SU-DHL-6 (cell line): Measurements from ENCODE around the gene C12orf60.

Experiments
- H2AFZ ChIP-seq: fragments of 200-600 bp; sonication (generic); 2 replicates; pipeline ENCODE4 v1.6.1; 2014; ENCODE audit warnings: low read depth, mild to moderate bottlenecking, moderate library complexity, mixed read lengths, antibody characterized with exemption, low read length; ENCODE audit not compliant: severe bottlenecking
- H3F3A ChIP-seq: fragments of 200-600 bp; shearing (Covaris generic); 2 replicates; pipeline ENCODE4 v1.6.0; 2016; ENCODE audit warnings: antibody characterized with exemption, mild to moderate bottlenecking; ENCODE audit not compliant: insufficient read depth
- H3K27ac ChIP-seq: fragments of 200-600 bp; sonication (generic); 2 replicates; pipeline ENCODE4 v1.5.1; 2016; ENCODE audit warnings: low read depth, mild to moderate bottlenecking, low read length, moderate library complexity, mixed read lengths
- H3K27me3 ChIP-seq: fragments of 200-600 bp; sonication (generic), shearing (Covaris generic); 2 replicates; pipeline ENCODE4 v1.6.0; 2014; ENCODE audit warnings: mild to moderate bottlenecking, low read length
- H3K36me3 ChIP-seq: fragments of 200-600 bp; sonication (generic); 2 replicates; pipeline ENCODE4 v1.6.1; 2014; ENCODE audit warnings: mild to moderate bottlenecking, low read length, mixed read lengths
- H3K4me2 ChIP-seq: fragments of 300-600, 200-600 bp; shearing (Covaris generic), sonication (generic); 2 replicates; pipeline ENCODE4 v1.6.0; 2014; ENCODE audit warnings: low read length, low read depth, mild to moderate bottlenecking; ENCODE audit not compliant: poor library complexity, severe bottlenecking
- H3K4me3 ChIP-seq: fragments of 200-600 bp; sonication (generic); 2 replicates; pipeline ENCODE4 v1.5.1; 2014; ENCODE audit warnings: antibody characterized with exemption, low read length, mild to moderate bottlenecking, mixed read lengths; ENCODE audit not compliant: insufficient read depth, poor library complexity, severe bottlenecking
- H3K79me2 ChIP-seq: fragments of 200-600 bp; sonication (generic); 2 replicates; pipeline ENCODE4 v1.6.1; 2014; ENCODE audit warnings: mild to moderate bottlenecking, low read length, moderate library complexity; ENCODE audit not compliant: insufficient read depth
- H3K9ac ChIP-seq: fragments of 200-600 bp; sonication (generic); 2 replicates; pipeline ENCODE4 v1.7.0; 2014; ENCODE audit warnings: mild to moderate bottlenecking, low read length
- H3K9me2 ChIP-seq: fragments of 200-600 bp; sonication (generic); replicated peaks from 2 replicates; pipeline ENCODE4 v1.6.1; 2014; ENCODE audit warnings: low read length; ENCODE audit not compliant: insufficient read depth
- H3K9me3 ChIP-seq: fragments of 200-600 bp; sonication (generic); 2 replicates; pipeline ENCODE4 v1.6.1; 2014; ENCODE audit warnings: low read length, mixed read lengths; ENCODE audit not compliant: insufficient read depth
- H4K20me1 ChIP-seq: fragments of 200-600 bp; sonication (generic); 2 replicates; pipeline ENCODE4 v1.6.1; 2014; ENCODE audit warnings: low read depth, mild to moderate bottlenecking, antibody characterized with exemption, low read length, moderate library complexity, mixed read lengths
- EZH2phosphoT487 ChIP-seq: fragments of 200-600 bp; sonication (generic), shearing (Covaris generic); conservative IDR thresholded peaks from 2 replicates; pipeline ENCODE4 v1.6.1; 2018; ENCODE audit warnings: mild to moderate bottlenecking, antibody characterized with exemption, low read length, moderate library complexity, mixed read lengths
- TF ChIP-seq, protein P1 (sequence below): fragments of 200-600 bp; sonication (generic); IDR thresholded peaks from one replicate; pipeline ENCODE4 v1.5.1; 2017; ENCODE audit warnings: antibody characterized with exemption, mild to moderate bottlenecking, low read length, moderate library complexity; ENCODE audit not compliant: insufficient read depth, poor library complexity, severe bottlenecking

Gene C12orf60

DNA sequence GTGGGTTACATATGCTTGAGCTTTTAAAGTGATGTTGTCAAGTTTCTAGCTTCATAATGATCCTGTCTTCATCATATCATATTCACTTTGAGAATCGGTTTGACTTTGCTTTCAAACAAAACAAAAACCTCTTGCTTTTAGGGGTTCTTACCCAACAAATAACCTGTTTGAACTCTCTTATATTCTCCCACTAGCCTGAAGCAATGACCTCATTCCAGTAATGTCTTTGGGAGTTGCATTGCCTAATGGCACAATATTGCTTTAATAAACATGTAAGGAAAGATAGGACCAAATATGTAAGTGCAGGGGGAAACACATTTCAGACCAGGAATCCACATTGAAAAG is 27.9 kb upstream of the C12orf60 start:
- Histone ChIP-seq H3K4me3 (no peak overlapping the region), H3K4me2 (peak overlapping the region; percentile 60), H3F3A (peaks cover 32% of the 10 kb centered on the region), H3K9me2 (no peaks in the 10 kb centered on the region), H3K36me3 (no peaks in the 10 kb centered on the region), H3K27me3 (no peaks in the 10 kb centered on the region), H3K79me2 (no peaks in the 10 kb centered on the region), H2AFZ (peak overlapping the region; percentile 5), H3K27ac (no peak overlapping the region), H3K9me3 (no peaks in the 10 kb centered on the region), H3K9ac (no peak overlapping the region), H4K20me1 (no peaks in the 10 kb centered on the region)
- TF ChIP-seq, protein P1, sequence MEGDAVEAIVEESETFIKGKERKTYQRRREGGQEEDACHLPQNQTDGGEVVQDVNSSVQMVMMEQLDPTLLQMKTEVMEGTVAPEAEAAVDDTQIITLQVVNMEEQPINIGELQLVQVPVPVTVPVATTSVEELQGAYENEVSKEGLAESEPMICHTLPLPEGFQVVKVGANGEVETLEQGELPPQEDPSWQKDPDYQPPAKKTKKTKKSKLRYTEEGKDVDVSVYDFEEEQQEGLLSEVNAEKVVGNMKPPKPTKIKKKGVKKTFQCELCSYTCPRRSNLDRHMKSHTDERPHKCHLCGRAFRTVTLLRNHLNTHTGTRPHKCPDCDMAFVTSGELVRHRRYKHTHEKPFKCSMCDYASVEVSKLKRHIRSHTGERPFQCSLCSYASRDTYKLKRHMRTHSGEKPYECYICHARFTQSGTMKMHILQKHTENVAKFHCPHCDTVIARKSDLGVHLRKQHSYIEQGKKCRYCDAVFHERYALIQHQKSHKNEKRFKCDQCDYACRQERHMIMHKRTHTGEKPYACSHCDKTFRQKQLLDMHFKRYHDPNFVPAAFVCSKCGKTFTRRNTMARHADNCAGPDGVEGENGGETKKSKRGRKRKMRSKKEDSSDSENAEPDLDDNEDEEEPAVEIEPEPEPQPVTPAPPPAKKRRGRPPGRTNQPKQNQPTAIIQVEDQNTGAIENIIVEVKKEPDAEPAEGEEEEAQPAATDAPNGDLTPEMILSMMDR = no peak
- TF ChIP-seq EZH2phosphoT487 = no peak

GRCh38 chr12:14776236-14776961 is 27.1 kb upstream of the C12orf60 start:
- no peaks in the 10 kb centered on the region for H3K9me3 ChIP-seq
- no peaks in the 10 kb centered on the region for H3K79me2 ChIP-seq
- H3K27ac ChIP-seq = no peak overlapping the region
- H3K4me3 ChIP-seq = no peak overlapping the region
- no peaks in the 10 kb centered on the region for H3K9me2 ChIP-seq
- TF ChIP-seq EZH2phosphoT487 = no peak
- TF ChIP-seq, protein P1 = peak; percentile 21
- no peak overlapping the region for H2AFZ ChIP-seq
- H4K20me1 ChIP-seq = no peaks in the 10 kb centered on the region
- H3K36me3 ChIP-seq = no peaks in the 10 kb centered on the region
- H3K9ac ChIP-seq = no peak overlapping the region
- peaks cover 24% of the 10 kb centered on the region for H3F3A ChIP-seq
- H3K27me3 ChIP-seq = no peaks in the 10 kb centered on the region
- H3K4me2 ChIP-seq = no peak overlapping the region

DNA sequence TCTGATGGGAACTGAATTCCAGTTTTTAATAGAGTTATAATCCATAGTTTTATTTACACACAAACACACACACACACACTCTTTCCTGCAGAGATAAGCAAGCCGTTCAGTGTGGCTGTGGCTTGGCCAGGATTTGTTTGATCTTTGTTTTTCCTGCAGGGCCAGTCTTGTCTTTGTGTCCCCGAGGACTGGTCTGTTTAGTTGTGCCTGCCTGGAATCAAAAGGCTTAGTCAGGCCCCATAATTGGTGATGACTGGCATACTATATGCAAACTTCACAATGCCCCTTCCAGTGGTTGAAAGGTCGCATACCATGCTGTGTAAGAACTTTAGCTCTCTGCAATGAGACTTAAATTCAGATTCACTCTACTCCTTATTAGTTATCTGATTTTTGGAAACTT is 26.2 kb upstream of the C12orf60 start:
- Histone ChIP-seq H3K79me2 (no peaks in the 10 kb centered on the region), H3K27ac (no peak overlapping the region), H4K20me1 (no peaks in the 10 kb centered on the region), H3K9ac (no peak overlapping the region), H2AFZ (no peak overlapping the region), H3K36me3 (no peaks in the 10 kb centered on the region), H3K9me2 (no peaks in the 10 kb centered on the region), H3K27me3 (no peaks in the 10 kb centered on the region), H3K9me3 (no peaks in the 10 kb centered on the region), H3K4me2 (no peak overlapping the region), H3K4me3 (no peak overlapping the region), H3F3A (peaks cover 18% of the 10 kb centered on the region)
- no peak for TF ChIP-seq EZH2phosphoT487
- TF ChIP-seq, protein P1 = no peak
